Measurements from ENCODE around the gene FERMT3. TPM values are rescaled to one million over a fixed set of nuclear protein-coding genes. Genes with fewer than 3 reads are reported as not detected.

The FERMT3 gene
- total RNA-seq, 4 donors from 2014 or later = 4.7 to 22.2 (median 8.2) TPM

- peak; percentile 92 for DNase-seq (ENCODE audit: low spot score in 2 of 2)
- 2% methylated on average over 12 of the region's 74 CpGs for WGBS
- Histone ChIP-seq H3K4me1 (peaks cover 61% of the 10 kb centered on the region), H3K36me3 (peaks cover 12% of the 10 kb centered on the region), H3K9me3 (no peaks in the 10 kb centered on the region), H3K4me3 (peak within 1 kb of the TSS; percentile 75), H3K27me3 (no peaks in the 10 kb centered on the region), H3K27ac (peak within 1 kb of the TSS; percentile 91)
- TF ChIP-seq EP300 (IDR thresholded peaks at IDR 0.05) (no peak), POLR2A (IDR thresholded peaks at IDR 0.05) (no peak), CTCF (IDR thresholded peaks at IDR 0.05) (no peak), POLR2AphosphoS5 (IDR thresholded peaks at IDR 0.05) (no peak)
Measured at GRCh38 chr11:64246871-64247728, 40.6 kb downstream of the FERMT3 start, which contains the start of gene PPP1R14B. Gene PPP1R14B (minus strand): TSS chr11:64246943. CDS start chr11:64246673, 270 bp downstream.

DNA sequence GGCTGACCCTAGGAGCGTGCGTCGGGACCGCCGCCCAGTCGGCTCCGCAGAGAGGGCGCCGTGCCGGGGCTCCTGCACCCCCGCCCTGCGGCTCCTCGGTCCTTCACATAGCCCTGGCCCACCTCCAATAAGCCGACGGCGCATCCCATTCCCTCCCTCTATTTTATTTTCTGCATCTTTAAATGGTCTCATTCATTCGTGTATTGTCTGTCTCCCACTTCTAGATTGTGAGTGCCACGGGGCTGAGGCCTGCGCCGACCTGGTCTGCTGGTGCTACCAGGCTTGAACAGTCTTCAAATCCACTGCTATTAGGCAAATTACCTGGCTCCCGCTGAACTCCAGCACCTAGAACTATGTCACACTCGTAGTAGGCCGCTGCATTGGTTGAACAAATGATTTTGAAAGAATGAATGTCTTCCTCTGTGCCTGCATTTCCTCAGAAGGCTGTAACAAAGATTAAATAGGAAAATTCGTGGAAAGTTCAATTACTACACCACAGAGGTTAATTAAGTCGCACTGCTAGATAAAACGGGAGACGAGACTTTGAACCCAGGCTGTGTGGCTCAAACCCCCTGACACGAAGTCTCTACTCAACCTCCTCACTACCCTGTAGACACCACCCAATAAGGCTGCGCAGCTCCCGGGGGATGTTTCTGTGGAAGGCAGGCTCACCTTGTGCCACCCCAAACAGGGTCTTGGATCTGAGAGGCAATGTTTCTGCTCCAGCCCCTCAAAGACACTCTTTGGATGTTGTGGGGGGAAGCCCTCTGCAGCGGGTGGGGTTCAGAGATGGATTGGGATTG is 41.4 kb downstream of the FERMT3 start:
- DNase-seq (ENCODE audit: low spot score in 2 of 2) = no peak
- TF ChIP-seq POLR2A (IDR thresholded peaks at IDR 0.05) = no peak
- no peak for TF ChIP-seq CTCF (IDR thresholded peaks at IDR 0.05)
- no peak for TF ChIP-seq EP300 (IDR thresholded peaks at IDR 0.05)
- no peak for TF ChIP-seq POLR2AphosphoS5 (IDR thresholded peaks at IDR 0.05)
- Histone ChIP-seq H3K9me3 (no peaks in the 10 kb centered on the region), H3K4me3 (peak overlapping the region; percentile 75), H3K27me3 (no peaks in the 10 kb centered on the region), H3K4me1 (peaks cover 61% of the 10 kb centered on the region), H3K36me3 (peaks cover 12% of the 10 kb centered on the region), H3K27ac (peak overlapping the region; percentile 91)
- 31% methylated on average over 31 of the region's 31 CpGs for WGBS

GRCh38 chr11:64248578-64248977 is 42.1 kb downstream of the FERMT3 start:
- H3K4me3 ChIP-seq = no peak overlapping the region
- H3K9me3 ChIP-seq = no peaks in the 10 kb centered on the region
- H3K4me1 ChIP-seq = peaks cover 61% of the 10 kb centered on the region
- H3K27ac ChIP-seq = no peak overlapping the region
- no peak for DNase-seq (ENCODE audit: low spot score in 2 of 2)
- H3K27me3 ChIP-seq = no peaks in the 10 kb centered on the region
- TF ChIP-seq EP300 (IDR thresholded peaks at IDR 0.05) (no peak), CTCF (IDR thresholded peaks at IDR 0.05) (no peak), POLR2AphosphoS5 (IDR thresholded peaks at IDR 0.05) (no peak), POLR2A (IDR thresholded peaks at IDR 0.05) (no peak)
- WGBS = 63% methylated on average over 7 of the region's 7 CpGs
- H3K36me3 ChIP-seq = peaks cover 7% of the 10 kb centered on the region

- Histone ChIP-seq H3K36me3 (peaks cover 3% of the 10 kb centered on the region), H3K9me3 (no peaks in the 10 kb centered on the region), H3K27me3 (no peaks in the 10 kb centered on the region), H3K27ac (no peak overlapping the region), H3K4me1 (peaks cover 63% of the 10 kb centered on the region), H3K4me3 (no peak overlapping the region)
- DNase-seq (ENCODE audit: low spot score in 2 of 2) = no peak
- TF ChIP-seq EP300 (IDR thresholded peaks at IDR 0.05) (no peak), POLR2A (IDR thresholded peaks at IDR 0.05) (no peak), POLR2AphosphoS5 (IDR thresholded peaks at IDR 0.05) (no peak)
- 89% methylated on average over 4 of the region's 4 CpGs for WGBS
Measured at GRCh38 chr11:64249038-64249437, 42.5 kb downstream of the FERMT3 start.

DNA sequence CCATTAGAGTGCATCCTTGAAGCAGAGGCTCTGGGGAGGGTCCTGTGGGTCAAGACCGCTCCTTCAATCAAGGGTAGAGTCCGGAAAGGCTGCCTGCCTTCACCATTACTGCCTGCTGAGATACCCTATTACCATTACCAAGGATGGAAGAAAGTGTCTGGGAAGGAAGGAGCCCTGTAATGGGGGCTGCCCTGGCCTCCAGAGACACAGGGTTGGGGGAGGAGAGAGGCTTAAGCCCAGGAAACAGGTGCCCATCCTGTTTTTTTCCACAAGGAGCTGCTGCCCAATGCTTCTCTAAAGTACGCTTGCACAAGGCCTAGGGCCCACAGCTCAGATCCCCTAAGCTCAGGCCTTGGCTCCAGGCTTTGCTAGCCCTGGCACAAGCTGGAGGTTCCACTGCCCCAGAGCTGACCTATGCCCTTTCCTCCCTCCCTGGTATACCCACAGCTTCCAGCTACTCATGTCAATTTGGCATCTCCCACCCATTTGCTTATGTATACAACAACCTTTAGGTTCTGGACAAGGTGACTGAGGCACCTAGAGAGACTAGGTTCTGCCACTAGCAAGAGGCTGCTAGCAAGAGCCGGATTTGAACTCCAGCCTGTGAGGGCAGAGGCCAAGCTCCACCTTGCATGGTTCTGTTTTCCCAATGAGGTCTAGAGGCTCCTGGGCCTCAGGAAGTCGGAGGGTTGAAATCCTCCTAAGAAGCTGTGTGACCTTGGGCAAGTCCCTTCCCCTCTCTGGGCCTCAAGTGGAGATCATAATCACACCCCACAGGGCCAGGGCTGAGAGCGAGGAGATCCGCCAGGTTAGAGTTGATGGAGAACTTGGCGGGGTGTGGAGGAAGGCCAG is 43.3 kb downstream of the FERMT3 start:
- DNase-seq (ENCODE audit: low spot score in 2 of 2) = no peak
- 86% methylated on average over 7 of the region's 8 CpGs for WGBS
- no peaks in the 10 kb centered on the region for H3K27me3 ChIP-seq
- TF ChIP-seq EP300 (IDR thresholded peaks at IDR 0.05) (no peak), CTCF (IDR thresholded peaks at IDR 0.05) (no peak), POLR2A (IDR thresholded peaks at IDR 0.05) (no peak), POLR2AphosphoS5 (IDR thresholded peaks at IDR 0.05) (no peak)
- H3K36me3 ChIP-seq = peaks cover 6% of the 10 kb centered on the region
- H3K27ac ChIP-seq = no peak overlapping the region
- no peak overlapping the region for H3K4me3 ChIP-seq
- H3K9me3 ChIP-seq = no peaks in the 10 kb centered on the region
- H3K4me1 ChIP-seq = peaks cover 57% of the 10 kb centered on the region
